SIG-M5 (cell line): ENCODE data around the gene PI16.

Experiments used
- DNase-seq: peaks from one replicate; lab custom pipeline; 2025; lab: John Stamatoyannopoulos, UW

PI16 gene

DNA sequence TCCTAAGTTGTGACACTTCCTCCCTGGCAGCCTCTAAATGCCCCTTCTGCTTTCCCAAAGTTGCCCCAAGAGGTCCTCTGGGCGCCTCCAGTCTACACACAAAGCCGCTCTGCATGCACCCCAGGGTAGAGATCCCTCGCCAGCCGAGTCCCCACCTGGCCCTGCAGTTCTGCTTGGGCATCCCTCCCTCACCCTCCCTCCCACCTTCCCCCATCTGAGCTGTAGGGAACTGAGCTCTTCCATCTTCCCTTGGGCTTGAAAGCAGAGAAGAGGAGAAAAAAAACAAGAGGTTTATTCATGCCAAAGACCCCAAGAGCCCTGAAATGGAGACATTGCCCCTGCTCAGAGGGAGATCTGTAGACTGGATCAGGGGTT is 45.2 kb downstream of the PI16 start:
- no peak for DNase-seq

DNA sequence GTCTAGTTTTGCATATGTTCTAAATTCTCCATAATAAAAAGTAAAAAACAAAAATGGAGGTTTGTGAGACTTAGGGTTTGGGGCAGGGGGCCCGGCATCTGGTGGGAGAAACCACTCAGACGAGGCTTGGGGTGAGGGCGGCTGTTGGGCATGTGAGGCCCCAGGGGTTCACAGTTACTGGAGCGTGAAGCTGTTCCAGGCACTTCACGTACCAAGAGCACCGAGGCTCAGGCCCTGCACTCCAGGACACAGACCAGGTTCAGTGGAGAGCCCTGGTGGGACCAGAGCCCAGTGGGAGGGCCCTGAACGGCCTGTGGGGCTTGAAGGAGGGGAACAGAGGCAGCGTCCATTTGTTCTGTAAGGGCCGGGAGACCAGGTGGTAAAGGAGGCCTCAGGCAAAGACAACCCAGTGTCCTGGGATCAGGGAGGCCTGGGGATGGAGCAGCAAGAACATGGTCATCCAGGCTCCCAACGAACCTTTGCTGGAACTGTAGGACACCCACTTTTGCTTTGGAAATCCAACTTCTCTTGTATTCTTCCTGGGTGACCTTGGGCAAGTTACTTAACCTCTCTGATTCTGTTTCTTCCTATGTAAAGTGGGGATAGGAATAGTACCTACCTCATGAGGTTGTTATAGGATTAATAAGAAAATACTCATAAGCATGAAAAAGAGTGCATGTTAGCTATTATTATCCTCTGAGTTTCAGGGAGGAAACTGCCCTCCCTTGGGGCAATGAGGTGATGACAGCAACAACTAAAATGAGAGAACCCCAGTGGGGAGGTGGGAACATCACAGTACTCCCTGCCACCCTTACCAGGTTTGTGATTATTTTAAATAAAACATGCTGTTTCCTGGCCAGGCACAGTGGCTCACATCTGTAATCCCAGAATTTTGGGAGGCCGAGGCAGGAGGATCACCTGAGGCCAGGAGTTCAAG is 49.8 kb downstream of the PI16 start:
- DNase-seq: no peak

DNA sequence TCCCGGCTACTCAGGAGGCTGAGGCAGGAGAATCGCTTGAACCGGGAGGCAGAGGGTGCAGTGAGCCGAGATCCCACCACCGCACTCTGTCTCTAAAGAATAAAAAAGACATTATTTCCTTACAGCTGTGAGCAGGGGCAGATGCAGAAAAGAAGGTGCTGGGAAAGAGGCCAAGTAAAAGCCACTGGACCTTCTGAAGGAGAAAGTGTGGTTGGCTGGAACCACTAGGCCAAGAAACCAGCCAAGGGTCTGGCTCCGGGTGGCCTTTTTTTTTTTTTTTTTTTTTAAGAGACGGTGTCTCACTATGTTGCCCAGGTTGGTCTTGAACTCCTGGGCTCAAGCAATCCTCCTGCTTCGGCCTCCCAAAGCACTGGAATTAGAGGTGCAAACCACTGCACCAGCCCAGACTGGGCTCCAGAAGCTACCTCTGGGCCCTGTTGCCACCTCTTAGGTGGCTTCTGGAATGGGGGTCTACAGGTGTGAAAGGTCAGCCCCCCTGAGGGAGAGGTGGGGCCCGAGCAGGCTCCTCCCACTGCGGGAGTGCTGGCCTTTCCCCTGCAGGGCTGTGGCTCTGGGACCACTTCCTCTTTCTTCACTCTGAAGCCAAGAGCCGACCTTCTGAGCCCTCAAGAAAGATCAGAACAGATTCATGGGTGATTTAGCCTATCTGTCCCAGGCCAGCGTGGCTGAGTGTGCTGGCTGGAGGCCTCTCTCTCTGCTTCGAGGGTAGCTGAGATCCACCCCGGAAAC is 50.7 kb downstream of the PI16 start, which contains the start of gene FGD2:
Gene FGD2 (plus strand): TSS at position 595 of the 750 bp plus-strand sequence. CDS start 163 bp downstream, outside the sequence.
- no peak for DNase-seq

DNA sequence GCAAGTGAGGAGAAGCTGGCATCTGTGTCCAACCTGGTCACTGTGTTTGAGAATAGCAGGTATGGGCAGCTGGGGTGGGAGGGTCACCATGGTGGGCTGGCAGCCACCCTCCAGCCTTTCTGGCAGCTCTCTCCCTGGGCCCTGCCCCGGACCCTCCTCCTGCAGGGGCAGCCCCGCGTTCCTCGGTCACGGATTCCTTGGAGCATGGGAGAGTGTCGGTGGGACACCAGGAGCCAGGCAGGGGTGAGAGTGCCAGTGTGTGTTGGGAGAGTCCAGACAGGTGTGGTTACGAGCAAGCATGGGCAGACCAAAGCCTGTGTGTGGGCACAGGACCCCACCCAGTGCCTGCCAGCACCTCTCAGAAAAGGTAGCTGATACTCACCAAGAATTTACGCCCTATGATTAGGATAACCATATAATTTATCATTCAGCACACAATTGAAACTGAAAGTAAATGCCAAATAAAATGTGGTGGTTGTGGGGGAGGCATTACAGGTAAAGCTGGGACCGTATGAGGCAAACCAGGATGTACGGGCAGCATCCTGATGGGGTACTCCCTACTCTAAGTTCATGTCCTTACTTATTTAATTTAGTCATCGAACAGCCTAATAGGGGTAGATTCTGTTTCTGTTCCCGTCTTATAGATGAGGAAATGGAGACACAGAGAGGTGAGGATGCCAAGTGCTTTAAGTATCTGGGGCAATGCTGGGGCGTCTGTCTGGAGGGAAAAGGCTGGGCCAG is 51.5 kb downstream of the PI16 start:
- no peak for DNase-seq

DNA sequence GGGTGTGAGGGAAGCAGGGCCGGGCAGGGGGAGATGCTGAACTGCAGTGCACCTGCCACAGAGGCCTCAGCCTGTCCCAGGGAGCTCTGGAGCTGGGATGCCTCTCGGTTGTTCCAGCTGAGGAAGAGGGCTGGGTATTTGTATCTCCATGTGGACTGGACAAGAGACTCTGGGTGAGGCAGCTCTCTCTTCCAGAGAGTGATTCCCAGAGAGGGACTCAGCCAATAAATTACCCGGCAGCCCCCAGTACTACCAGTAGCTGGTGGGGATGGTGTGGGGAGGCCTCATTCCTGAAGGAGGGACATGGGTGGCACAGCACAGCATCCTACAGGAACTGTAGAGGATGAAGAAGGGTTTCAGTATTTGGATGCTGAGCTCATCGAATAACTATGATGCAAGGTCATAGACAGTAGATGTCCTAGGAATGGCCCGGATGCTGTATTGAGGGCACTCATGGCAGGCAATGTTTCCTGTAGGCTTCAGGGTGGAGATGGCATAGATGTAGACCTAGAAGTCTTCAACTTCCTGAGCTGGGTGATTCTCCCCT is 52.3 kb downstream of the PI16 start:
- DNase-seq: no peak

DNA sequence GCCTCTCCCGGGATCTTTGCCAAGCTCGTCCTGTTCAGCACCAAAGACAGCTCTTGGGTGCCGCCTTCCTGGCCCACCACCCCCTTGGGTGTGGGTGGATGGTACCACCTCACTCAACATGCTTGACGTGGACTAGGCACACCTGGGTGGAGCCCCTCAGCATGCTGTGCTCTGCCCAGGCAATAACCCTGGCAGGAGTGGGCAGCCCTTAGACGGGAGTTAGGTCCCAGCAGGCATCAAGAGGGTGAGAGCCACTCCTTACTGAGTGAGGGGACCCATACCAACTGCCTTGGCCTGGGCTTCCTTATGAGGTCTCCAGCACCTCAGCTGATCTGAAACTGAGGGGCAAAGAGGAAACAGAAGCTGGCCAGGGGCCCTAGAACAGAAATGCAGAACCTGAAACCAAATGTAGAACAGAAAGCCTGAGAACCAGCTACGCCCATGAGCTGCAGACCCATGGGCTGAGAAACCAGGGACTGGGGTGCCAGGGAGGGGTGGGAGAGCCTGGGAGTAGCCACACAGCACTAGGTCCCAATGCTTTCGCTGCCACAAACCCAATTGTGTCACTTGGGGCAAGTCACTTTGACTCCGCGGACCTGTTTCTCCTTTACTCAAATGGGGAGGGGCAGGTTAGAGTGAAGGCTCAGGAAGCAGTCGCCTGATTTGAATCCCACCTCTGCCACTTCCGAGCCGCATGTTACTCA is 53.0 kb downstream of the PI16 start:
- peak; percentile 33 for DNase-seq

DNA sequence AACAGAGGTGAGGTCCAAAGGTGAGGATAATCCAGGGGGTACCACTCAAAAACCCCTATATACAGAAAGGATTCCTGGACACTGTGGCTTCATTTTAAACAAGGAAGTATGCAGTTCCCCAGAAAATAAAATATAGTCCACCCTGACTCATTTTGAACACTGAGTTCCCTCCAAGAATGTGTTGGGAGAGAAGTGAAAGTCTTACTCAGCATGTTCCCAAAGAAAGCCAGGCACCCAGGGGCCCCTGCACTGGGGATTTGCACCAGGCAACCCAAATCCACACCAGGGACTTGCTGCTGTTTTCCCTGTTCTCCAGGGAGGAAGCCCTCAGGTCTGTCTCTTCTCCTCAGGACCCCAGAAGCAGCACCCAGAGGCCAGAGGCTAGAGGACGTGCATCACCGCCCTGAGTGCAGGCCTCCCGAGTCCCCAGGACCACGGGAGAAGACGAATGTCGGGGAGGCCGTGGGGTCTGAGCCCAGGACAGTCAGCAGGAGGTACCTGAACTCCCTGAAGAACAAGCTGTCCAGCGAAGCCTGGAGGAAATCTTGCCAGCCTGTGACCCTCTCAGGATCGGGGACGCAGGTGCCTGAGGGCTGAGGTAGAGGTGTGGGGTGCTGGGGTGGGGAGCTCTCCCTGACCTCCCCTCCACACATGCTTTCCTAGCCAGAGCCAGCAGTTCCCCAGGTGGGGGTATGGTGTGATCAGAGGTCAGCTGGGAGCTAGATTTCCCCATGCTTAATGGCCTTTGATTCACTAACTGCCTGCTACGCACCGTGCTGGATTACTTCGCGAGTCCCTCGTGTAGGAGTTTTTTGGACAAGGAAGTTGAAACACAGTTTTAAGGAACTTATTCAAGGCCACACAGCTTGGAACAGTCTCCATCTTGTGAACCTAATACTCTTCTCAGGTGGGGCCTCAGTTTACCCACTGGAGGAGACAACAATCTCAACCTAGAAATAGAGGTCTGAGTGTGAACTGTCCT is 54.2 kb downstream of the PI16 start:
- no peak for DNase-seq

DNA sequence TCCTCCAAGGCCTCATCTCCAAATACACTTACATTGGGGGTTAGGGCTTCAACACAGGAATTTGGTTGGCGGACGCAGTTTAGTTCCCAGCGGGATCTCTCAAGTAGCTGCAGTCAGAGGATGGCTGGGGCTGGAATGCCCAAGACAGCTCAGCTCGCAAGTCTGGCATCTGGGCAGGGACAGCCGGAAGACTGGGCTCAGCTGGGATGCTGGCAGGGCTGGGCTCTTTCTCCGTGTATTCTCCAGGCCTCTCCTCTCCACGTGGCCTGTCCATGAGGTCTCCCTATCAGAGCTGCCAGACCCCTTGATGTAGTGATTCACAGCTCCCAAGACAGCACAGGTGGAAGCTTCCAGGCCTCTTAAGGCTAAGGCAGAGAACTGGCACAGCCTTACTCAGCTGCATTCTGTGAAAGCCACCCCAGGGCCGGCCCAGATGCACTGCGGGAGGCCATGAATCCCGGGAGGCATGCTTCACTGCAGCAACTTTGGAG is 55.9 kb downstream of the PI16 start:
- DNase-seq: no peak

DNA sequence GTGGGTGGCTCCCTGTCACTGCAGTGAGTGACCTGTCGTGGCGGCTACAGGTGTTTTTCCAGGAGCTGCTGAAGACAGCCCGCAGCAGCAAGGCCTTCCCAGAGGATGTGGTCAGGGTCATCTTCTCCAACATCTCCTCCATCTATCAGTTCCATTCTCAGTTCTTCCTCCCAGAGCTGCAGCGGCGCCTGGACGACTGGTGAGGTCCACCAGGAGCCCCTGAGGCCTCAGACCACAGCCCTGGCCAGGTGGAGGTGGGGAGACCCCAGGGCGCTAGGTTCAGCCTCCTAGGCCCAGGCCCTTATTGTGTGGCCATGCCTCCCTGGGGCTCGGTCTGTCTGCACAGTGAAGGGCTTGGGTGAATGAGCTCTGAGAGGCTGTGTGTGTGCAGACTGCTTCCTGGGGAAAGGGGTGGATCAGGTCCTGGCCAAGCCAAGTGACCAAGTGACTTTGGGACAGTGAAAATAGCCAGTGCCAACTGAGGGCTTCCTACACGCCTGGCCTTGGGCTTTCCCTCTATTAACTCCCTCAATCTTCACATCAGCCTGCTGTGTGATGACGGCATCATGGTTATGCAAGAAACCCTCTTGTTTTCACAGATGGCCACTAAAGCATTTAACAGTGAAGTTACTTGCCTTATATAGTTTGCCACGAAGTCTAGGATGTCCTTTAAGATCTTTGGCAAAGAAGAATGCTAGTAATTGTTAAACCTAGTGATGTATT is 57.3 kb downstream of the PI16 start:
- DNase-seq: no peak

DNA sequence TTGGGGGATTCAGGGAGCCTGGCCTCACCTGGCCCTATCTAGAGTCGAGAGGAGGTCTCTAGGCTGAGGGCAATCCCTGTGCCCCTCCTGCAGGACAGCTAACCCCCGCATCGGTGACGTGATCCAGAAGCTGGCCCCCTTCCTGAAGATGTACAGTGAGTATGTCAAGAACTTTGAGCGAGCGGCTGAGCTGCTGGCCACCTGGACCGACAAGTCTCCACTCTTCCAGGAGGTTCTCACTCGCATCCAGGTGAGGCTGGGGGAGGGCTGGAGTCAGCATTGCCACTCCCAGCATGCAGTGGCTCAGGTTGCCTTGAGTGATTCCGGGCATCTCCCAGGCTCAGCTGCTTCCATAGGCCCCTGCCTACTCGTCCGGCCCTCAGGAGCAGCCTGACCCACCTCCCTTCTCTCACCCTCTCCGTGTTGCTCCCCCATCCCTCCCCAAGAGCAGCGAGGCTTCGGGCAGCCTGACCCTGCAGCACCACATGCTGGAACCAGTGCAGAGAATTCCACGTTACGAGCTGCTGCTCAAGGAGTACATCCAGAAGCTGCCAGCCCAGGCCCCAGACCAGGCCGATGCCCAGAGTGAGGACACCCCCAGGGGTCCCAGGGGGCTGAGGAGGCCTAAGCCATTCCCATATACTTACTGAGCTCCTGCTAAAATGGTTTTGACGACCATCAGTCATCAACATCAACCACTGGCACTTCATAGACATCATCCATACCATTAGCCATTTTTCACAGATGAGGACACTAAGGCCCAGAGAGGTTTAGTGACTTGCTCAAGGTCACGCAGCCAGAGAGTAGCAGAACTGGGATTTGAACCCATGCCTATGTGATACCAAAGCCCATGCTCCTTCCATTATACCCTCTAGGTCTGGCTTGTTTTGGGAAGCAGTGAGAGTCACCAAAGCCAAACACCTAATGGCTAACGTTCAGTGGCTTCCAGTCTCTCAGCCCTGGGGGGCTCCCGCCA is 59.3 kb downstream of the PI16 start:
- no peak for DNase-seq
